OCI-LY3 (cell line): ENCODE data around the gene NCAPD3.

Experiments
- H2AFZ ChIP-seq: fragments of 200-600, 300-600 bp; shearing (Covaris generic); 2 replicates; pipeline ENCODE4 v1.6.0; 2014; ENCODE audit warnings: antibody characterized with exemption, low read depth, low read length
- H3K27ac ChIP-seq: fragments of 200-600, 300-600 bp; sonication (generic); 2 replicates; pipeline ENCODE4 v1.5.1; 2014; ENCODE audit warnings: mild to moderate bottlenecking, low read length, moderate library complexity, mixed read lengths
- H3K27me3 ChIP-seq: fragments of 200-600, 300-600 bp; sonication (generic); 2 replicates; pipeline ENCODE4 v1.6.1; 2014; ENCODE audit warnings: low read depth, low read length, mixed read lengths
- H3K36me3 ChIP-seq: fragments of 200-600, 300-600 bp; sonication (generic); replicated peaks from 2 replicates; pipeline ENCODE3; 2014; ENCODE audit warnings: low read depth, low read length, mixed read lengths
- H3K4me1 ChIP-seq: fragments of 300-600, 200-600 bp; sonication (generic); 2 replicates; pipeline ENCODE4 v1.6.1; 2014; ENCODE audit warnings: low read length, mixed read lengths
- H3K4me2 ChIP-seq: fragments of 200-600, 300-600 bp; sonication (generic); 2 replicates; pipeline ENCODE4 v1.6.1; 2014; ENCODE audit warnings: low read length, mixed read lengths
- H3K4me3 ChIP-seq: fragments of 300-600, 200-600 bp; sonication (generic); 2 replicates; pipeline ENCODE4 v1.5.1; 2014; ENCODE audit warnings: antibody characterized with exemption, mild to moderate bottlenecking, low read length, moderate library complexity
- H3K79me2 ChIP-seq: fragments of 300-600, 200-600 bp; shearing (Covaris generic); 2 replicates; pipeline ENCODE4 v1.6.1; 2014; ENCODE audit warnings: mild to moderate bottlenecking, low read length, mixed read lengths
- H3K9ac ChIP-seq: fragments of 300-600, 200-600 bp; shearing (Covaris generic); 2 replicates; pipeline ENCODE4 v1.6.0; 2014; ENCODE audit warnings: mild to moderate bottlenecking, low read length, moderate library complexity
- H3K9me3 ChIP-seq: fragments of 200-600, 300-600 bp; shearing (Covaris generic); 2 replicates; pipeline ENCODE4 v1.6.1; 2014; ENCODE audit warnings: low read length, mixed read lengths; ENCODE audit not compliant: insufficient read depth
- H4K20me1 ChIP-seq: fragments of 200-600, 300-600 bp; sonication (generic); 2 replicates; pipeline ENCODE4 v1.6.1; 2016; ENCODE audit warnings: low read length, mixed read lengths; ENCODE audit not compliant: insufficient read depth
- CTCF ChIP-seq: fragments of 200-600, 300-600 bp; sonication (generic); IDR thresholded peaks from 2 replicates; pipeline ENCODE4 v1.5.1; 2014; ENCODE audit warnings: antibody characterized with exemption, low read length, low read depth
- EZH2phosphoT487 ChIP-seq: fragments of 200-600 bp; shearing (Covaris generic); IDR thresholded peaks from 2 replicates; pipeline ENCODE4 v1.6.1; 2018; ENCODE audit warnings: antibody characterized with exemption, mixed run types, low read depth

Gene NCAPD3

GRCh38 chr11:134110252-134110815, 113.4 kb downstream of the NCAPD3 start:
- Histone ChIP-seq H3K9me3 (no peaks in the 10 kb centered on the region), H3K36me3 (no peaks in the 10 kb centered on the region)

More at GRCh38 chr11:134110252-134110815, 113.4 kb downstream of the NCAPD3 start:
- no peak overlapping the region for H3K9ac ChIP-seq
- no peaks in the 10 kb centered on the region for H3K27me3 ChIP-seq
- H3K4me1 ChIP-seq = no peaks in the 10 kb centered on the region
- no peak overlapping the region for H2AFZ ChIP-seq
- no peaks in the 10 kb centered on the region for H3K79me2 ChIP-seq
- H3K27ac ChIP-seq = no peak overlapping the region
- H3K4me3 ChIP-seq = no peak overlapping the region
- no peaks in the 10 kb centered on the region for H4K20me1 ChIP-seq
- TF ChIP-seq EZH2phosphoT487 (no peak), CTCF (no peak)
- H3K4me2 ChIP-seq = no peak overlapping the region
